Measurements from ENCODE around the gene MXRA8.
"Not testable (repeated sequence)": the region's sequence is repeated elsewhere in the genome, so short reads cannot be mapped to it uniquely, and the experiment has no call there.

Gene MXRA8, protein sequence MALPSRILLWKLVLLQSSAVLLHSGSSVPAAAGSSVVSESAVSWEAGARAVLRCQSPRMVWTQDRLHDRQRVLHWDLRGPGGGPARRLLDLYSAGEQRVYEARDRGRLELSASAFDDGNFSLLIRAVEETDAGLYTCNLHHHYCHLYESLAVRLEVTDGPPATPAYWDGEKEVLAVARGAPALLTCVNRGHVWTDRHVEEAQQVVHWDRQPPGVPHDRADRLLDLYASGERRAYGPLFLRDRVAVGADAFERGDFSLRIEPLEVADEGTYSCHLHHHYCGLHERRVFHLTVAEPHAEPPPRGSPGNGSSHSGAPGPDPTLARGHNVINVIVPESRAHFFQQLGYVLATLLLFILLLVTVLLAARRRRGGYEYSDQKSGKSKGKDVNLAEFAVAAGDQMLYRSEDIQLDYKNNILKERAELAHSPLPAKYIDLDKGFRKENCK

DNA sequence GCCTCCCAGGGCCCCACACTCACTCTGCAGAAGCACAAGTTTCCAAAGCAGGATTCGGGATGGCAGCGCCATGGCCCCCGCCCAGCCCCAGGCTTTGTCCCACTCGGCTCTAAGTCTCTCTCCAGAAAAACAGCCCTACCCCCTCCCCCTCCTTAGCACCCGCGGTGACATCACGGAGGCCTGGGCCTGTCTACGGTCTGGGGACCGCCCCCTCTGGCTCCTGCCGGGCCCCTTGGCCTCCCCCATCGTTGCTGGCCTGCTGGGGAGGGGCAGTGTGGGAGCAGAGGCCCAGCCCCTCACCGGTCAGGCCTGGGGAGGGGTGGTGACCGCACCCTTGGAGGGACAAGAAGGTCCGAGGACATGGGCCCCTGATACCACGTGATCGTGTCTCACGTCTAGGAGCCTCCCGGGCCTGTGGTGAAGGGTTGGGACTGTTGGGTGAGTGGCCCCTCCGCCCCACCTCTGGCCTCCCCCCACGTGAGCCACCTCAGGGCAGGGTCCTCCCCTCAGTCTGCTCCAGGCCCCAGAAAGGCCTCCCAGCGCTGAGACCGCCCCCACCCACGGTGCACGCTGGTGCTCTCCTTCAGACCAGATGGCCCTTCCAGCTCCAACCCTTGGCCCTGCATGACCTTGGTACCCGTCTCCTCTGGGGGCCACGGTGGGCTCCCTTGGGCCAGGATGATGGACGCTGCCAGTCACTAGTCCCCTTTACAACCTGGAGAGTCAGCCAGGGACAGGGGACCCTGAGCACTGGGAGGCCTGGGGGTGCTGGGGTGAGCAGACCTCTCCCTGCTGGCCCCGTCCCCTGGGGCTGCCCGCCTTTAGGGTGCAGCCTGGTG lies at the start of gene MXRA8:
Gene MXRA8 (minus strand): TSS at position 123 of the 839 bp plus-strand sequence. CDS start 51 bp downstream, at position 72.
- DNase-seq = no peak

DNA sequence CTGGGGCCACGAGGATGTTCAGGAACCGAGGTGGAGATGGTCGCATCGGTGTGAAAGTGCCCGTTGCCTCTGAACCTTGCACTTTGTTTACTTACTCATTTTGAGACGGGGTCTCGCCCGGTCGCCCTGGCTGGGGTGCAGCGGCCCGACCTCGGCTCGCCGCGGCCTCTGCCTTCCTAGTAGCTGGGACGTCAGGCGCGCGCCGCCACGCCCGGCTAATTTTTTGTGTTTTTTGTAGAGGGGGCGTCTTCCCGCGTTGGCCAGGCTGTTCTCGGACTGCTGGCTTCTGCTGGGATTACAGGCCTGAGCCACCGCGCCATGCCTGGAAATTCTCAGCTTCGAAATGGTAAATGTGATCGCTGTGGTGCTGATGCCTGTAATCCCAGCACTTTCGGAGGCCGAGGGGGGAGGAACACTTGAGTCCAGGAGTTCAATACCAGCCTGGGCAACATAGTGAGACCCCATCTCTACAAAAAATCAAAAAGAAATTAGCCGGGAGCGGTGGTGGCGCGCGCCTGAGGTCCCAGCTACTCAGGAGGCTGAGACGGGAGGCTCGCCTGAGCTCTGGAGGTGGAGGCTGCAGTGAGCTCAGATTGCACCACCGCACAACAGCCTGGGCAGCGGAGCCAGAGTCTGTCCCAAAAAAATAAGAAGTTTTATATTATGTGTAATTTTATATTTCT lies 49.4 kb upstream of the MXRA8 start:
- DNase-seq = no peak

DNA sequence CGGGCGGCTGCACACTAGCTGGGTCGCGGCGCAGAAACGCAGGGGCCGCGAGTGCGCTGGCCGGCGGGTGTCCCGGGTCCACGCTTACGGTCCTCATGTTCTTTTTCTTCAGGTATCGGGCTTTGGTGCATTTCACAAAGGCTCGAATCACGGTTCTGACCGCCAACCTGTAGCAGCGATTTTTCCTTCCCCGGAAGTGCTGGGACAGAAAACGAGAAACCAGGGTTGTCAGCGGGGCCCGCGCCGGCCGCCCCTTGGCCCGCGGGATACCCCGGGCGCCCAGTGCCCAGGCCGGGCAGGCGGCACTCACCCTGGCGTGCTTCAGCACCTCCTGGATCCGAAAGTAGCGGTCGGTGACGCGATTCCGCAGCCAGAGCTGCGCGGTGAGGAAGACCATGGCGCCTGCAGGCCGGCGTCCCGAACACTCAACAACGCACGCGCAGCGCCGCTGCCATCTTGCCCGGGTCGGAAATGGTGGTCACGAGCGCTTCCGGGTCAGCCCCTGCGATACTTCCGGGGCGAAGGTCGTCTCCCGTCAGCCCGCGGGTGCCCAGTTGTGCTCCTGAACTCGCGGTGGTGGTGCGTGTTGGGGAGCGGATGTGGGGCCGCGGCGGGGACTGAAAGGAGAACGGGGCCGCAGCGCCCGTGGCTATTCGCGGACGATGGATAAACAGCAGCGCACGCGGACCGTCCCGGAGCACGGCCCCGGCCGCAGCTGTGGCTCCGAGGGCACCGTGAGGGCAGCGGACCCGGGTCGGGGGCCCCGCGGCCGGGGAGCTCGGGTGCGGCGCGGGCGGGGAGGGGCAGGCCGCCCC lies 48.7 kb upstream of the MXRA8 start, which contains the start of gene MRPL20:
Gene MRPL20 (minus strand): TSS at position 473 of the 815 bp plus-strand sequence. CDS start 76 bp downstream, at position 397.
- DNase-seq = peak; percentile 81

DNA sequence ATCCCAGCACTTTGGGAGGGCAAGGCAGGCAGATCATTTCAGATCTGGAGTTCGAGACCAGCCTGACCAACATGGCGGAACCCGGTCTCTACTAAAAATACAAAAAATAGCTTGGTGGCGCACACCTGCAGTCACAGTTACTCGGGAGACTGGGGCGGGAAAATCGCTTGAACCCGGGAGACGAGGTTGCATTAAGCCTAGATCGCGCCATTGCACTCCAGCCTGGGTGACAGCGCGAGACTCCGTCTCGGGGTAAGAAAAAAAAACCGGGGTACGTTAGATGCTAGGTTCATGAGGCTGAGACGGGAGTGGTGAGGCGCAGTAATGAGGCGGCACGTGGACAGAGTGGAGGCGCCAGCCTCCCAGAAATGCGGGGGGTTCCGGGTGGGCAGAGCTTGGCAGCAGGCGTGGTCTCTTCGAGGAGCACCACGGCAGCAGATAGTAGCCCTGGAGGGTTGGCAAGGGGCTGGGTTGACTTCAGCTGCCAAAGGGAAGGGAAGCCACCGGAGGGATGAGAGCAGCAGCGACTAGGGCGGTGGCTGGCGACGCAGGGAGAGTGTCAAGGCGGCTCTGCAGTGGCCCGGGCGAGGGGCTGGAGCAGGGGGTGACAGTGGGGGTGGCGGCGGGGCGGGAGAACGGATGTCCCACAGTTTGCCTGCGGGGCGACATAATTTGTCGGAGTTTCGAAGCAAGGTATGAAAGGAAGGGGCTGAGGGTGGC lies 47.9 kb upstream of the MXRA8 start:
- no peak for DNase-seq

DNA sequence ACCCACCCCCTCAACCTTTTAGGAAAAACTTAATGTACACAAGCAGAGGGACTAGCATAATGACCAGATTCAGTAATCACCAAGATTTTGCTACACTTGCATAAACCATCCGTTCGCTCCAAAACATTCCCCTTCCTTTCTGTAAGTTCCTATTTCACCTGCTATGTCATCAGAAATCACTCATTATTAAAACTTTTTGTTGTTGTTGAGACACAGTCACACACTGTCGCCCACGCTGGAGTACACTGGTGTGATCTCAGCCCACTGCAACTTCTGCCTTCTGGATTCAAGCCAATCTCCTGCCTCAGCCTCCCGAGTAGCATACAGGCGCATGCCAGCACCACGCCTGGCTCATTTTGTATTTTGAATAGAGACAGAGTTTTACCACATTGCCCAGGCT lies 45.3 kb upstream of the MXRA8 start:
- DNase-seq = no peak

DNA sequence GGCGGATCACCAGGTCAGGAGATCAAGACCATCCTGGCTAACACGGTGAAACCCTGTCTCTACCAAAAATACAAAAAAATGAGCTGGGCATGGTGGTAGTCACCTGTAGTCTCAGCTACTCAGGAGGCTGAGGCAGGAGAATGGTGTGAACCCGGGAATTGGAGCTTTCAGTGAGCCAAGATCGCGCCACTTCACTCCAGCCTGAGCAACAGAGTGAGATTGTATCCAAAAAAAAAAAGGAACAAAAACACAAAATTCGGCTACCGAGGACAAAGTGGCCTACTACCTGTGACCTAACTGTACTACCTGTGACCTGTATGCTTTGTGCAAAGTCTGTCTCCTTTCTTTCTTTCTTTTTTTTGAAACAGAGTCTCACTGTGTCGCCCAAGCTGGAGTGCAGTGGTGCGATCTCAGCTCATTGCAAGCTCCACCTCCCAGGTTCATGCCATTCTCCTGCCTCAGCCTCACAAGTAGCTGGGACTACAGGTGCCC lies 44.6 kb upstream of the MXRA8 start:
- DNase-seq = not testable (repeated sequence)

DNA sequence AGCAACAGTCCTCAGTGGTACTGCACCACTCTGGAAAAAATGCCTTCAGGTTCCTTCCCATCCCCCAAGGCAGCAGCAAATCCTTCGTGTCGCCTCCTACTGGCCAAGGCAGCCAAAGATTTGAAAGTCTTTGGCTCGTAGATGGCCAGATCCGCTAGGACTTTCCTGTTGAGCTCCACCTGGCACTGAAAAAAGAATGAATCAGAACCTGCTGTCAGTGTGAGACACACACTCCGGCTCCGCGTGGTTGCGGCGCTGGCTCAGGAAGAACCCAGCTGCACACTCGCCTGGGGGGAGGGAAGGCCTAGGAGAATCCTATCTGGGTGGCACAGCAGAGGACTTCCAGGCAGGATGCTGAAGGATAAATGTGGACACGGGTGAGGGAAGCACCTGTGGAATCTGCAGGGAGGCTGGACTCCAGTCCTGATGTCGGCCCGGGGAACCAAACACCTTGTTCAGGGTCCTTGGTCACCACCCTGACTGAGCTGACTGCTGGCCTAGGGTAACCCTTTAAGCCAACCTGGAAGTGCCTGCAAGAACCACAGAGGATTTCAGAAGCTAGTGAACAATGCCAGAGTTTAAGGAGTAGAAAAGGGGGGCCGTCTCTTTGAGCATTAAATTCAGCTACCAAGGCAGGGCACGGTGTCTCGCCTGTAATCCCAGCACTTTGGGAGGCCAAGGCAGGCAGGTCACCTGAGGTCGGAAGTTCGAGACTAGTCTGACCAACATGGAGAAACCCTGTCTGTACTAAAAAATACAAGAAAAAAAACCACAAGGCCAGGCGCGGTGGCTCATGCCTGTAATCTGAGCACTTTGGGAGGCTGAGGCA lies 43.9 kb upstream of the MXRA8 start:
- DNase-seq = no peak

DNA sequence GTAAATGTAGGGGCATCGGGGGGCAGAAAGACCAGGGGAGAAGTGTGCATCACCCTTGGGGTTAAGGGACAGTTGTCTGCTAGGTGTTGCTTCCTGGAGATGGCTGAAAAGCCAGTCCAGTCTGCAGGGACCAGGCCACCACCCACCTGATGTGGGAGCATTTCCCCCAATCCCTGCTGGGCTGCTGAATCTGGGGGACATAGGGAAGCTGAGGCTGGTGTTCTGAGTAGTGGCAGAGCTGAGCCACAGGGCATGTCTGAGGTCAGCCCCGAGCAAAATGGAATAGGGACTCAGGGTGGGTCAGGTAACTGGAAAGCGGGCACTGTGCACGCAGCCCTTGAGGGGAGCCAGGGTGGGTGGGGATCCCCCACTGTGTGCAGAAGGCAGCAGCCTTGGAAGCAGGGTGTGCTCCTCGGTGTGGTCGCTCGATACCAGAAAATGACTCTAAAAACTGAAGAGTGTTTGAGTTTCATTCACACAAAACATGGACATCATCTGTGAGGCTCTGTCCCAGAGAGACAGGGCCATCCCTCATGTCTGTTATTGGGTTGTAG lies 43.2 kb upstream of the MXRA8 start:
- no peak for DNase-seq

DNA sequence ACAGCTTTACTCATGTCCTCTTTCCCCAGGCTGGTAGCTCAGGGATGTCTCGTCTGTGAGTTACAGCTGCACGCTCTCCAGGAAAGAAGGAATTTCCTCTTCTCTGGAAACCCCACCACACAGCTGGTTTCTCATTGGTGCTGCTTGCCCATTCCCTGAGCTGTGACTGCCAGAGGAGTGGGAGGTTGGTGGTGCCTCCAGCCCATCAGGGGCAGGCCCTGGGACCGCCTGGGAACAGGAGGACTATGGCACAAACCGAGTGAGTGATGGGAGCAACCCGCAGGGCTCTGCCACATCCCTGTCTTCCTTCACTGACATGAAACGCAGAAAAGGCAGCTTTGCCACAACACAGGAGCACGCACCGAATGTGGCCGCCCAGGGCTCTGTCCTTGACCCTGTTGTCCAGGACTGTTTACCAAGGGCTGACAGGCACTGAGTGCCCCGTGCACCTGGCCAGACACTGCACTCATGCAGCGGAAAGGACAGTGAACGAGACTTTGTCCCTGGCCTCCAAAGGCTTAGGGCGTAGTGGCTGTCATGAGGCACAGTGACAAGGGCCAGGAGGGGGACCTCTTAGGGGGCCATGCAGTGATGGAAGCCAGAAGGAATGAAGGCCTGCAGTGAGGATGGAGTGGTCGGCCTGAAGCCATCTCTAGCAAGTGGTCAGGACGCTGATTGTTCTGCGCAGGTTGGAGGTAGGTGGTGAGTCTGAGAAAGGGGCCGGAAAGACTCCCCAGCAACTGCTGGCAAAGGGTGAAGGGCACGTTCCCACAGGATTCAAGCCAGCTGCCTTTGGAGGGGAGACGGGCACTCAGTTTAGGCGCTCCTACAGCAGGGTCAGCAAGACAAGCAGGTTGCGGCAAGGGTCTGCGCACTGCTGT lies 42.5 kb upstream of the MXRA8 start:
- no peak for DNase-seq

DNA sequence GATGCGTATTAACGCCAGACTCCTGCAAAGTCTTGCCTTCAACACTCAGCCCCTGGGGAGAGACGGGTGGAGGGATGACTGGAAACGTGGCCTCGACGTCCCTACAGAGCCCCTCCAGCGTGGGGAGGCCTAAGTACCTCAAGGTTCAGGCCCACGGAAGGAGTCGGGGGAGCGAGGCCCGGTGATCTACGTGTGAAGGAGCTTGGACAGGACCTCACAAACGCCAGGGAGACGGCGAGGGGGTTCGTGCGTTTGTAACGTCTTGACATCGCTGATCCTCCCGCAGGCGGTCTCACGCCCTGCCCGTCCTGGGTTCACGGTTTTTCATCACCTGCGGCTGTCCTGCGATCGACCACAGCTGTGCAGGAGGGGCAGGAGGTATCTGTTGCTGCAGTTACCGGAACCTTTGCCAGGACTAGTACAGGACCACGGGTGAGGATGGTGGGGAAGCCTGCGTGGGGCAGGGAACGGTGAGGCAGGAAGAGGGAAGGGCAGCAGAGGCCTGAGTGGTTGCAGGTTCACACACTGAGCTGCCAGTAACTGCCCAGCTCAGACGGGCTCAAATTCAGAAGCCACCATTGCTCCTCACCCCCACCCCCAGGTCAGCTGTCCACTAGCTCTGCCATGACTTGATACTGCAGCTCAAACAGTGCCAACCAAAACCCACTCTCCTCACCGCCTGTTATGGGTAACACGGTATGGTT lies 41.7 kb upstream of the MXRA8 start:
- no peak for DNase-seq

DNA sequence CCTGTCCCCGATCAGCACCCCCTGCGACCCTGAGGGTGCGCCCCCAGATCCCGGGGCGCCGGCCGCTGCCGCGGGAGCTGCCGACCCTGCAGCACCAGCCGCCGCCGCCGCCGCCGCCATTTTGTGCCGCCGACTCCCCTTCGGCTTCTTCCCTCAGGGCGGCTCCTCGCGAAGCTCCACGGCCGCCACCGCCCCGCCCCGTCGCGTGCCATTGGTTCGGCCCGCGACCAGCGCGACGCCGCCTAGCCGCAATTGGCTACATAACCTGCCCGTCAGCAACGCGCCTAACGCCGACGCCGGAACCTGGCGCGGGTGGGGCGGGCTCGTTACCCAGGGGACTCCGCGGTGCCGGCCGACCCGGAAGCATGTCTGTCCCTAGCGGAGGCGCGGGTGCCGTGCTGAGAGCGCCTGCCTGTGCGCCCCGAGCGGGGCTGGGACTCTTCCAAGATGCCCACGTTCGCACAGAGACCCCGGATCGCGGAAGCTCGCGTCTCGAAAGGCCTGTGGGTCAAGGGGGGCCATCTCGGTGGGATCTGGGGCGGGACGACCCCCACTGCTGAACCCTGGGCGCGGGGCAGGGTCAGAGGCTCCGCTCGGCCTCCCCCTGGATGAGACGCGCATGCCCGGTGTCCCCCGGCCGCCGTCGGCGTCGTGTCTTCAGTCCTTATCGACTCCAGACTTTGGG lies 41.0 kb upstream of the MXRA8 start, which contains the start of gene CCNL2:
Gene CCNL2 (minus strand): TSS at position 149 of the 685 bp plus-strand sequence. CDS start 29 bp downstream, at position 120.
- DNase-seq = peak; percentile 93

DNA sequence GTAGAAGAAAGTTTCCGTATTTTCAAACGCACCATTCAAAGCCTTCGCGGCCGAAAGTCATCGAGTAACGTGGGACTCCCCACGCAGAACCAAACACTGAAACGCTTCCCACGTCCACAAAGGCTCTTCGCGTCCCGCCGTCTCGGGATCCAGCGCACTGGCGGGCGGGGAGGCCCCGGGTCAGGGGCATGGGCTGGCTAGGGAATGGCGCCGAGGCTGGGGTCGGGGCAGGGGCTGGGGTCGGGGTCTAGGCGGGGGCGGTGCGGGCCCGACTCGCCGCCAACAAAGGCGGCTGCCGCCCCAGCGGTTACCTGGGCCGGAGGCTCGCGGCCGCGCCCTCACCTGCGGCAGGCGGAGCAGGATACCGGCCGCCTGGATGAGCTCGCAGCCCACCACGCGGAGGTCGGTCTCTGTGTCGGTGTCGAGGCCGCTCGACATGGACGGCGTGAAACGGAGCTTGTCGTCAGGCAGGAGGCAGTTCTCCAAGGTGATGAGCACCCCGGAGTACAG lies 40.4 kb upstream of the MXRA8 start:
- DNase-seq = no peak

DNA sequence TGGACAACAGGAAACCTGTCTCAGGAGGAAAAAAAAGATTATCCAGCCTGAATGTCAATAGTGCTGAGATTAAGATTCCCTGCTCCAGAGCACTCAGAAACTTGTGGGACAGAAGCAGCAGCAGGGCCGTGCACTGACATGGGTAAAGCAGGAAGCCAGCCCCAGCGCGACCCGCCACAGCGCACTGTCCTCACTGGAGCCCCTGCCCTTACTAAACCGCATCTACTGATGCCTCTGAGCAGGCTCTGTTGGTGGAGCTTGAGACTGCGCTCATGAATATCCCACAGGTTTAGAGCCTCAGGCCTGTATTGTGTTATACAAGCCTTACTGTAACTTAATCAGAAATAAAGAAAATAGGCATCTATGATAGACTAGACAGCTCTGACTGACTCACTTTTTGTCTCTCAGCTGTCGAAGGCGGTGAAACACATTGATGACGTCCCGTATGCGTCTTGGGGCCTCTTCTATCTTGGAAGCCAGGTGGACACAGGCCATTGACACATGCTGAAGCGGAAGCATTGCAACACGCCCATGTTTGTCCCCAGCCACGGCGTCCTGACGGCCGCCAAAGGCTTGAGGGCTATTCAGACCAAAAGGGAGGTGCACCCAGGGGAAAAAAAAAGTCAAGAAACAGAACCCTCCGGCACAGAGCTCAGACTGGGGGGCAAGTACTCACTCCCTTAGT lies 39.6 kb upstream of the MXRA8 start:
- DNase-seq = peak; percentile 12

DNA sequence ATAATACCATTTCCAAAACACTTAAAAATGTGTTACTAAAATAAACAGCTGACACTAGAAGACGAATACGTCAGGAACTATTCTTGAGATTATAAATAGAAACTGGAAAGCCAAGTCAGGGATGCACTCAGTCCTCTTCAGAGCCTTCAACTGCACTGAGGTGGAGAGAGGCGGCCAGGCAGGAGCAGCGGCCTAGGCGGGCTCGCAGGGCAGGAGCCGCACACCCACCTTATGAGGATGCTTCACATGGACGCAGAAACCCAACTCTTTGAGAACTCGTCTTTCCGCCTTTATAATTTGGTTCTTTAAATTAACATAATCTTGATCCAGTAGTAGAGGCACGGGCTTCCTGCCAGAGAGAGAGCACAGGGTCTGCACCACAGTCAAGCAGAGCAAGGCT lies 36.8 kb upstream of the MXRA8 start:
- no peak for DNase-seq

DNA sequence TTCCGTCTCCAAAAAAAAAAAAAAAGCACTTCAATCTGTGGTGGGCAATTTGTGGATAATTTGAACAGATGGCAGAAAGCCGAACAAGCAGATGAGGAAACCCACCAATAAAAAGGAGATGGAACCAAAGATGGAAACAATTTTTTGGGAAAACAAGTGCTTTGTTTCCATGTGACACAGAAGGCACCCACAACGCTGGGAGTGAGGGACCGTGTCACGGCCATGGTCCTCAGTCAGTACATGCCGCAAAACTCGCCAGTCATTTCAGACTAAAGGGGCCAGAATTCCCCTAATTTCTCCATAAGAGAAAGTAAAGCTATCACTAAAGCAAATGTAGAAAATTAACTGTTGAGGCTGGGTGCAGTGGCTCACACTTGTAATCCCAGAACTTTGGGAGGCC lies 35.8 kb upstream of the MXRA8 start:
- no peak for DNase-seq

DNA sequence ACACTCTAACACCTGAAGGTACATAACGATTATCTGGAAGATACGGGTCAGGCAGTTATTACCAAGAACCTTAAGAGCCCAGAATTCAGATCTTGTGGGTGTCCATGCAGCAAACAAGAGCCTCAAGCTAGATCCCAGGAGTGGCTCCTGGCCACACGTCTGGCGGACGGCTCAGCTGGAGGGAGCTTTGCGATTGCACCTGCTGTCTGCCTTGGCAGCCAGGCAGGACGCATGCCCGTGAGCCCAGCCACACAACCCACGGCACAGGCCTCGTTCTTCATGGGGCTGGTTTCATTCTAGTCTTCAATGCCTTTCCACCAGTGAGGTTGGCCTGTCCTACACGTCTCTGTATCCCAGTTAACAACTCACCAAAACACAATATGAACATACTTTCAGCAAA lies 35.1 kb upstream of the MXRA8 start:
- DNase-seq = no peak

DNA sequence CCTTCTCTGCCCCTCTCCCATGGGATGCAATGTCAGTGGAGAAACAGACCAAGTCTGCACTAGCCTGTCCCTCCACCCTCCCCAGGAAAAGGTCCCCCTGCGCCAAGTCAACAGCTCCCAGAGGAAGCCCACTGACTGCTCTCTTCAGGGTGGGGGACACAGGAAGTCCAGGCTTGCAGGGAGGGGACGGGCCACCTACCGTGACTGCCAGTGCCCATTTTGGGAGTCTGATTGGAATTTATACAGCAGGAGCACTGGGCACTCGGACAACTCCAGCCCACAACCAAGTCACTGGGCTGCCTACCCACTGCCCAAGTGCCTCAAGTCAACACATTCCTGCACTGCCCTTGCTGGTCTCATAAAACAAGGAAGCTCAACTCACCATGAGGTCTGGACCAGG lies 34.7 kb upstream of the MXRA8 start:
- no peak for DNase-seq

Measured in GF-D8 (cell line).